Glutamatergic neuron (in vitro differentiated cells): ENCODE results near the gene CLDN5. TPM values are rescaled to one million over a fixed set of nuclear protein-coding genes. Genes with fewer than 3 reads are reported as not detected.

Experiments used
- DNase-seq: peaks from one replicate; pipeline ENCODE4 v3.0.0; 2022
- H3K27ac Mint-ChIP-seq: one replicate; pipeline ENCODE4 v1.8.0; 2020; ENCODE audit warnings: mild to moderate bottlenecking, mixed read lengths, inconsistent platforms; ENCODE audit not compliant: unreplicated experiment
- H3K27me3 Mint-ChIP-seq: one replicate; pipeline ENCODE4 v1.8.0; 2020; ENCODE audit warnings: mild to moderate bottlenecking, moderate library complexity, mixed read lengths, inconsistent platforms; ENCODE audit not compliant: unreplicated experiment
- H3K36me3 Mint-ChIP-seq: one replicate; pipeline ENCODE4 v1.8.0; 2020; ENCODE audit warnings: mild to moderate bottlenecking, mixed read lengths, inconsistent platforms; ENCODE audit not compliant: unreplicated experiment
- H3K4me1 Mint-ChIP-seq: one replicate; pipeline ENCODE4 v1.8.0; 2020; ENCODE audit warnings: mild to moderate bottlenecking, low read depth, mixed read lengths, inconsistent platforms; ENCODE audit not compliant: unreplicated experiment
- H3K4me3 Mint-ChIP-seq: one replicate; pipeline ENCODE4 v1.8.0; 2020; ENCODE audit warnings: mild to moderate bottlenecking, mixed read lengths, inconsistent platforms; ENCODE audit not compliant: unreplicated experiment
- H3K9me3 Mint-ChIP-seq: one replicate; pipeline ENCODE4 v1.8.0; 2020; ENCODE audit warnings: mild to moderate bottlenecking, moderate library complexity, mixed read lengths, inconsistent platforms; ENCODE audit not compliant: unreplicated experiment
- CTCF ChIP-seq: fragments of 200-600 bp; sonication (generic); IDR thresholded peaks from one replicate; pipeline ENCODE4 v1.5.0; 2021; ENCODE audit not compliant: partially characterized antibody, unreplicated experiment
- total RNA-seq: library from RNA; stranded (reverse); fragmentation: NEBNext Ultra II Directional; extraction: Animal tissue kit (Norgen Biotek cat#: 25700); gene quantifications from one replicate; pipeline ENCODE4 v1.2.1, GENCODE V29; 2021; ENCODE audit not compliant: unreplicated experiment

CLDN5 gene
- total RNA-seq, 1 donor from 2014 or later = 7.4 TPM

GRCh38 chr22:19565382-19566278 is 41.4 kb upstream of the CLDN5 start:
- H3K27ac Mint-ChIP-seq = no peak overlapping the region
- no peaks in the 10 kb centered on the region for H3K36me3 Mint-ChIP-seq
- no peaks in the 10 kb centered on the region for H3K4me1 Mint-ChIP-seq
- H3K4me3 Mint-ChIP-seq = no peak overlapping the region
- peaks cover 4% of the 10 kb centered on the region for H3K9me3 Mint-ChIP-seq
- no peak for DNase-seq
- TF ChIP-seq CTCF = no peak
- peaks cover 2% of the 10 kb centered on the region for H3K27me3 Mint-ChIP-seq

- Mint-ChIP-seq H3K4me3 (no peak overlapping the region), H3K36me3 (no peaks in the 10 kb centered on the region), H3K27ac (no peak overlapping the region), H3K27me3 (peaks cover 4% of the 10 kb centered on the region), H3K9me3 (peaks cover 2% of the 10 kb centered on the region), H3K4me1 (no peaks in the 10 kb centered on the region)
- DNase-seq = no peak
- TF ChIP-seq CTCF = no peak
Measured at GRCh38 chr22:19559956-19560355, 35.7 kb upstream of the CLDN5 start.

- Mint-ChIP-seq H3K27me3 (peaks cover 4% of the 10 kb centered on the region), H3K4me1 (no peaks in the 10 kb centered on the region), H3K27ac (no peak overlapping the region), H3K4me3 (no peak overlapping the region), H3K9me3 (no peaks in the 10 kb centered on the region), H3K36me3 (no peaks in the 10 kb centered on the region)
- TF ChIP-seq CTCF = no peak
- DNase-seq = no peak
Measured at GRCh38 chr22:19559324-19559811, 35.2 kb upstream of the CLDN5 start.

GRCh38 chr22:19556963-19557545 is 32.8 kb upstream of the CLDN5 start:
- no peak for TF ChIP-seq CTCF
- no peak overlapping the region for H3K4me3 Mint-ChIP-seq
- peaks cover 4% of the 10 kb centered on the region for H3K27me3 Mint-ChIP-seq
- DNase-seq = no peak
- H3K4me1 Mint-ChIP-seq = no peaks in the 10 kb centered on the region
- H3K9me3 Mint-ChIP-seq = no peaks in the 10 kb centered on the region
- H3K36me3 Mint-ChIP-seq = no peaks in the 10 kb centered on the region
- H3K27ac Mint-ChIP-seq = no peak overlapping the region

GRCh38 chr22:19555651-19556050 is 31.4 kb upstream of the CLDN5 start:
- no peak overlapping the region for H3K27ac Mint-ChIP-seq
- no peak for TF ChIP-seq CTCF
- no peaks in the 10 kb centered on the region for H3K4me1 Mint-ChIP-seq
- H3K27me3 Mint-ChIP-seq = peaks cover 2% of the 10 kb centered on the region
- H3K36me3 Mint-ChIP-seq = no peaks in the 10 kb centered on the region
- no peak for DNase-seq
- no peaks in the 10 kb centered on the region for H3K9me3 Mint-ChIP-seq
- no peak overlapping the region for H3K4me3 Mint-ChIP-seq
